HepG2 (cell line): Measurements from ENCODE around the gene GYPC. TPM values are rescaled to one million over a fixed set of nuclear protein-coding genes. Genes with fewer than 3 reads are reported as not detected.

Experiments used
- ATAC-seq: fragments of 200-7000 bp; cut with Tn5 transposase; 3 replicates; pipeline ENCODE4 v1.9.1; 2020; ENCODE audit warnings: mild to moderate bottlenecking, moderate library complexity
- BruUV-seq: library from RNA; stranded (reverse); fragments of 400-500 nt; replicated peaks from 2 replicates; lab custom pipeline; 2021; lab: Mats Ljungman, UMichigan
- CTCF ChIA-PET: fragments of 300-600 bp; formaldehyde crosslinking; extraction: SDS; loops from one replicate; lab custom pipeline; 2021; ENCODE audit warnings: low total read pairs, inconsistent platforms, low intra/inter-chr PET ratio; lab: Yijun Ruan, JAX
- POLR2A ChIA-PET: fragments of 350-600 bp; sonication (Branson Sonifier 250); formaldehyde crosslinking; loops from one replicate; lab custom pipeline; 2020; ENCODE audit warnings: antibody characterized with exemption, inconsistent platforms; lab: Yijun Ruan, JAX
- DNase-seq: peaks from one replicate; pipeline ENCODE4 v3.0.0-alpha.2; 2015; ENCODE audit warnings: low spot score
- FAIRE-seq: peaks from 3 replicates; lab custom pipeline; 2011; peaks lifted over from hg19 to GRCh38; lab: Jason Lieb, UNC
- H2AFZ ChIP-seq: one replicate; pipeline ENCODE4 v1.6.1; 2011; ENCODE audit warnings: low read length, inconsistent platforms
- H3K27ac ChIP-seq: fragments of 300-600 bp; 3 replicates; pipeline ENCODE4 v1.8.0; 2011; ENCODE audit warnings: mixed run types, mild to moderate bottlenecking, mixed read lengths, low read length, inconsistent platforms; ENCODE audit not compliant: insufficient read depth; ENCODE audit errors: extremely low read length
- H3K27me3 ChIP-seq, 2 experiments: fragments of 200-600 bp in 1 of 2; 2 replicates in 1 of 2; 3 replicates in 1 of 2; pipeline versions ENCODE4 v1.6.0 to v1.8.0; 2011; ENCODE audit warnings: low read length in 2 of 2, mild to moderate bottlenecking in 2 of 2, moderate library complexity in 2 of 2, inconsistent platforms in 1 of 2; ENCODE audit not compliant: insufficient read depth in 2 of 2, control insufficient read depth in 1 of 2
- H3K36me3 ChIP-seq, 2 experiments: fragments of 200-600 bp in 1 of 2; replicated peaks in 1 of 2; 2 replicates in 1 of 2; 3 replicates in 1 of 2; pipeline versions ENCODE4 v1.5.1 to v1.8.0; 2011; ENCODE audit warnings: low read length in 2 of 2, inconsistent platforms in 1 of 2; ENCODE audit not compliant: insufficient read depth in 2 of 2, control insufficient read depth in 1 of 2
- H3K4me1 ChIP-seq: 2 replicates; pipeline ENCODE4 v1.5.1; 2012; ENCODE audit warnings: low read length, inconsistent platforms; ENCODE audit not compliant: insufficient read depth
- H3K4me2 ChIP-seq: 2 replicates; pipeline ENCODE4 v1.6.0; 2011; ENCODE audit warnings: low read depth, low read length, inconsistent platforms
- H3K4me3 ChIP-seq, 3 experiments: fragments of 200-600 bp in 1 of 3; sonication (generic), shearing (Covaris generic) in 1 of 3; replicated peaks in 1 of 3; 2 replicates each; pipeline ENCODE4 v1.5.1; 2011 to 2016; ENCODE audit warnings: low read length in 3 of 3, inconsistent platforms in 2 of 3, low read depth in 2 of 3, mild to moderate bottlenecking in 2 of 3, control low read depth in 1 of 3, mixed read lengths in 1 of 3; ENCODE audit not compliant: insufficient read depth in 1 of 3
- H3K79me2 ChIP-seq: one replicate; pipeline ENCODE4 v1.6.1; 2011; ENCODE audit warnings: low read length, inconsistent platforms; ENCODE audit not compliant: insufficient read depth
- H3K9ac ChIP-seq: 2 replicates; pipeline ENCODE4 v1.6.0; 2011; ENCODE audit warnings: mild to moderate bottlenecking, low read depth, low read length, inconsistent platforms; ENCODE audit not compliant: insufficient read depth
- H3K9me3 ChIP-seq: 2 replicates; pipeline ENCODE4 v1.5.1; 2012; ENCODE audit warnings: mild to moderate bottlenecking, low read length
- H4K20me1 ChIP-seq: 2 replicates; pipeline ENCODE4 v1.6.0; 2011; ENCODE audit warnings: inconsistent platforms, mild to moderate bottlenecking, low read length, moderate library complexity; ENCODE audit not compliant: insufficient read depth
- BORCS8-MEF2B ChIP-seq: sonication (generic); formaldehyde crosslinking; IDR thresholded peaks from 2 replicates; pipeline ENCODE4 v1.8.0; 2022; ENCODE audit warnings: mild to moderate bottlenecking, missing genetic modification reagents
- GABPA ChIP-seq, 2 experiments: IDR thresholded peaks; 2 replicates each; pipeline ENCODE4 v1.6.1; 2011 to 2016; ENCODE audit warnings: low read depth in 2 of 2, low read length in 1 of 2, missing biosample characterization in 1 of 2, missing genetic modification characterization in 1 of 2
- SALL2 ChIP-seq: sonication (generic); formaldehyde crosslinking; IDR thresholded peaks from 2 replicates; pipeline ENCODE4 v1.8.1; 2023; ENCODE audit warnings: mild to moderate bottlenecking, missing genetic modification reagents, inconsistent platforms
- SP1 ChIP-seq, 2 experiments: fragments of 450-650 bp in 1 of 2; sonication (generic) in 1 of 2; formaldehyde crosslinking in 1 of 2; IDR thresholded peaks; 2 replicates each; pipeline versions ENCODE4 v1.4.0 to v1.6.1; 2016 to 2020; ENCODE audit warnings: missing genetic modification reagents in 1 of 2
- SRSF4 ChIP-seq: fragments of 200-400 bp; formaldehyde crosslinking; IDR thresholded peaks from one replicate; pipeline ENCODE4 v1.6.1; 2018; ENCODE audit warnings: mild to moderate bottlenecking, low read depth, low read length, moderate library complexity; ENCODE audit not compliant: poor library complexity, severe bottlenecking
- TBL1XR1 ChIP-seq: fragments of 150-350 bp; IDR thresholded peaks from 2 replicates; pipeline ENCODE4 v1.6.1; 2014; ENCODE audit warnings: borderline replicate concordance, low read length; ENCODE audit not compliant: partially characterized antibody
- ZMAT3 ChIP-seq: sonication (generic); formaldehyde crosslinking; conservative IDR thresholded peaks from 2 replicates; pipeline ENCODE4 v1.7.0; 2021; ENCODE audit warnings: missing genetic modification reagents
- WGBS: methylation state at CpG from one replicate; pipeline ENCODE4 v1.1.6; 2017; ENCODE audit warnings: low lambda C conversion rate; 5-methylcytosine and 5-hydroxymethylcytosine counted together
- in situ Hi-C: cut with HindIII; loops from 2 replicates; pipeline ENCODE4 v1.10.0; 2017; ENCODE audit warnings: low pct_unique_long_range_greater_than_20kb; ENCODE audit not compliant: extremely low pct_ligation_motif_present
- intact Hi-C: fragments of 100-400 bp; cut with micrococcal nuclease; formaldehyde crosslinking; loops from one replicate; pipeline ENCODE4 v1.10.0; 2022; ENCODE audit not compliant: unreplicated experiment
- polyA plus RNA-seq, 8 experiments: library from polyadenylated mRNA; depleted of rRNA in 3 of 8; stranded (reverse) in 7 of 8; unstranded in 1 of 8; fragments of >200 nt; fragmentation: Illumina TruSeq in 4 of 8; extraction: Trizol in 4 of 8; gene quantifications; 2 replicates each; pipeline versions ENCODE4 v1.2.1 to v1.2.3, GENCODE V29; 2011 to 2016; ENCODE audit warnings: low read depth in 4 of 8, missing spikeins in 1 of 8, mixed read lengths in 1 of 8; ENCODE audit not compliant: insufficient read depth in 1 of 8
- total RNA-seq, 5 experiments: library from RNA; depleted of rRNA; stranded (reverse); fragments of >200 nt; fragmentation: Illumina TruSeq; extraction: Trizol; gene quantifications; 2 replicates each; pipeline ENCODE4 v1.2.3, GENCODE V29; 2016; ENCODE audit warnings: low read depth in 1 of 5
- TF ChIP-seq, protein P1 (sequence below): sonication (generic); formaldehyde crosslinking; IDR thresholded peaks from 2 replicates; pipeline ENCODE4 v1.4.0; 2020; ENCODE audit warnings: missing genetic modification reagents, borderline replicate concordance
- TF ChIP-seq, protein P2 (sequence below): sonication (generic); formaldehyde crosslinking; IDR thresholded peaks from 2 replicates; pipeline ENCODE4 v1.8.0; 2022; ENCODE audit warnings: mild to moderate bottlenecking, missing genetic modification reagents
- TF ChIP-seq, protein P3 (sequence below), 2 experiments: sonication (generic) in 1 of 2; formaldehyde crosslinking in 1 of 2; IDR thresholded peaks; 2 replicates each; pipeline versions ENCODE4 v1.6.1 to v1.9.0; 2014 to 2022; ENCODE audit warnings: antibody characterized with exemption in 1 of 2, borderline replicate concordance in 1 of 2, inconsistent platforms in 1 of 2, low read depth in 1 of 2, missing genetic modification reagents in 1 of 2

GYPC gene
- total and polyA plus RNA-seq, 2 of the 13 experiments (the other 11 are each of a cell fraction or from before 2014, with no cell fraction given) = not detected

DNA sequence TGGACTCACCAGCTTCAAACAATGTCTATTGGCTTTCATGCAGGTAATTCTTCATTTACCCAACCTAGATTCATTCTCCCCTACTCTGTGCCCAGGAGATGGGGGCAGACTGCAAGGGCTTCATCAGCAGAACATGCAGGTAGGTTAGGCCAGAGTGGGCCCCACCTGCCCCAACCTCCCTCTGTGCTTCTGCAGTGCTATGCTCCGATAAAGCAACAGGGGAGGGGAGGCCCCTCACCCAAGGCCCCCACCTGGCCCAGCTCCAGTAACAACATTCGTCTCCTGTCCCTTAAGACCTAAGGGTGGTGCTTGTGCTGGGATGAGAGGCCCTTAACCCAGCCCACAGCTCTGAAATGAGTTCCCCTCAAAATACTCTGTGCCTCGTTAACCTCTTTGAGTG lies 16.7 kb upstream of the GYPC start:
- Histone ChIP-seq H4K20me1 (no peaks in the 10 kb centered on the region), H3K36me3 (no peaks in the 10 kb centered on the region), H2AFZ (no peak overlapping the region), H3K9ac (no peak overlapping the region), H3K4me3 (no peak overlapping the region), H3K27ac (no peak overlapping the region), H3K27me3 (peaks cover 2 to 18% of the 10 kb centered on the region in 2 experiments; a peak in 2 of 5 replicates), H3K79me2 (no peaks in the 10 kb centered on the region), H3K4me1 (no peaks in the 10 kb centered on the region), H3K9me3 (no peaks in the 10 kb centered on the region), H3K4me2 (no peak overlapping the region)
- 4% methylated on average over 3 of the region's 3 CpGs for WGBS
- in situ Hi-C loops = loop anchor here (25.0 kb wide), 1 partner anchor 402 kb away; no protein-coding TSS in a partner anchor
- ChIA-PET CTCF (no interaction called here), POLR2A (no interaction called here)
- no peak for FAIRE-seq
- intact Hi-C loops = no loop called here
- TF ChIP-seq GABPA (IDR thresholded peaks at IDR 0.05; ENCODE audit: low read depth, low read length) = no peak
- TF ChIP-seq GABPA (CRISPR knock-in tag; IDR thresholded peaks at IDR 0.05; ENCODE audit: low read depth) = no peak
- no peak for TF ChIP-seq SALL2 (CRISPR knock-in tag)
- TF ChIP-seq, protein P1, sequence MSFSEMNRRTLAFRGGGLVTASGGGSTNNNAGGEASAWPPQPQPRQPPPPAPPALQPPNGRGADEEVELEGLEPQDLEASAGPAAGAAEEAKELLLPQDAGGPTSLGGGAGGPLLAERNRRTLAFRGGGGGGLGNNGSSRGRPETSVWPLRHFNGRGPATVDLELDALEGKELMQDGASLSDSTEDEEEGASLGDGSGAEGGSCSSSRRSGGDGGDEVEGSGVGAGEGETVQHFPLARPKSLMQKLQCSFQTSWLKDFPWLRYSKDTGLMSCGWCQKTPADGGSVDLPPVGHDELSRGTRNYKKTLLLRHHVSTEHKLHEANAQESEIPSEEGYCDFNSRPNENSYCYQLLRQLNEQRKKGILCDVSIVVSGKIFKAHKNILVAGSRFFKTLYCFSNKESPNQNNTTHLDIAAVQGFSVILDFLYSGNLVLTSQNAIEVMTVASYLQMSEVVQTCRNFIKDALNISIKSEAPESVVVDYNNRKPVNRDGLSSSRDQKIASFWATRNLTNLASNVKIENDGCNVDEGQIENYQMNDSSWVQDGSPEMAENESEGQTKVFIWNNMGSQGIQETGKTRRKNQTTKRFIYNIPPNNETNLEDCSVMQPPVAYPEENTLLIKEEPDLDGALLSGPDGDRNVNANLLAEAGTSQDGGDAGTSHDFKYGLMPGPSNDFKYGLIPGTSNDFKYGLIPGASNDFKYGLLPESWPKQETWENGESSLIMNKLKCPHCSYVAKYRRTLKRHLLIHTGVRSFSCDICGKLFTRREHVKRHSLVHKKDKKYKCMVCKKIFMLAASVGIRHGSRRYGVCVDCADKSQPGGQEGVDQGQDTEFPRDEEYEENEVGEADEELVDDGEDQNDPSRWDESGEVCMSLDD (CRISPR knock-in tag) = no peak
- TF ChIP-seq ZMAT3 = no peak
- TF ChIP-seq BORCS8-MEF2B (CRISPR knock-in tag) = no peak
- TF ChIP-seq, protein P2, sequence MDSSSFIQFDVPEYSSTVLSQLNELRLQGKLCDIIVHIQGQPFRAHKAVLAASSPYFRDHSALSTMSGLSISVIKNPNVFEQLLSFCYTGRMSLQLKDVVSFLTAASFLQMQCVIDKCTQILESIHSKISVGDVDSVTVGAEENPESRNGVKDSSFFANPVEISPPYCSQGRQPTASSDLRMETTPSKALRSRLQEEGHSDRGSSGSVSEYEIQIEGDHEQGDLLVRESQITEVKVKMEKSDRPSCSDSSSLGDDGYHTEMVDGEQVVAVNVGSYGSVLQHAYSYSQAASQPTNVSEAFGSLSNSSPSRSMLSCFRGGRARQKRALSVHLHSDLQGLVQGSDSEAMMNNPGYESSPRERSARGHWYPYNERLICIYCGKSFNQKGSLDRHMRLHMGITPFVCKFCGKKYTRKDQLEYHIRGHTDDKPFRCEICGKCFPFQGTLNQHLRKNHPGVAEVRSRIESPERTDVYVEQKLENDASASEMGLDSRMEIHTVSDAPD (CRISPR knock-in tag) = no peak
- TF ChIP-seq, protein P3, sequence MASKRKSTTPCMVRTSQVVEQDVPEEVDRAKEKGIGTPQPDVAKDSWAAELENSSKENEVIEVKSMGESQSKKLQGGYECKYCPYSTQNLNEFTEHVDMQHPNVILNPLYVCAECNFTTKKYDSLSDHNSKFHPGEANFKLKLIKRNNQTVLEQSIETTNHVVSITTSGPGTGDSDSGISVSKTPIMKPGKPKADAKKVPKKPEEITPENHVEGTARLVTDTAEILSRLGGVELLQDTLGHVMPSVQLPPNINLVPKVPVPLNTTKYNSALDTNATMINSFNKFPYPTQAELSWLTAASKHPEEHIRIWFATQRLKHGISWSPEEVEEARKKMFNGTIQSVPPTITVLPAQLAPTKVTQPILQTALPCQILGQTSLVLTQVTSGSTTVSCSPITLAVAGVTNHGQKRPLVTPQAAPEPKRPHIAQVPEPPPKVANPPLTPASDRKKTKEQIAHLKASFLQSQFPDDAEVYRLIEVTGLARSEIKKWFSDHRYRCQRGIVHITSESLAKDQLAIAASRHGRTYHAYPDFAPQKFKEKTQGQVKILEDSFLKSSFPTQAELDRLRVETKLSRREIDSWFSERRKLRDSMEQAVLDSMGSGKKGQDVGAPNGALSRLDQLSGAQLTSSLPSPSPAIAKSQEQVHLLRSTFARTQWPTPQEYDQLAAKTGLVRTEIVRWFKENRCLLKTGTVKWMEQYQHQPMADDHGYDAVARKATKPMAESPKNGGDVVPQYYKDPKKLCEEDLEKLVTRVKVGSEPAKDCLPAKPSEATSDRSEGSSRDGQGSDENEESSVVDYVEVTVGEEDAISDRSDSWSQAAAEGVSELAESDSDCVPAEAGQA (IDR thresholded peaks at IDR 0.05; ENCODE audit: low read depth) = no peak
- TF ChIP-seq, protein P3 (CRISPR knock-in tag; IDR thresholded peaks at IDR 0.05; ENCODE audit: borderline replicate concordance) = no peak
- no peak for TF ChIP-seq TBL1XR1
- TF ChIP-seq SRSF4 = no peak
- TF ChIP-seq SP1 (IDR thresholded peaks at IDR 0.05) = no peak
- TF ChIP-seq SP1 (CRISPR knock-in tag; IDR thresholded peaks at IDR 0.05) = no peak
- DNase-seq = no peak
- ATAC-seq = no peak
- BruUV-seq = no TSS peak
